DND-41 (cell line): ENCODE results near the gene ANKRD40.

Experiments
- EZH2 ChIP-seq: IDR thresholded peaks from 3 replicates; pipeline ENCODE4 v1.6.1; 2012; ENCODE audit warnings: borderline replicate concordance, low read depth, mild to moderate bottlenecking, moderate library complexity, low read length, inconsistent platforms; ENCODE audit not compliant: severe bottlenecking
- TF ChIP-seq, protein P1 (sequence below): IDR thresholded peaks from 2 replicates; pipeline ENCODE4 v1.5.1; 2012; ENCODE audit warnings: borderline replicate concordance, low read length, moderate library complexity, mild to moderate bottlenecking; ENCODE audit not compliant: poor library complexity, severe bottlenecking; ENCODE audit errors: extremely low read depth

DNA sequence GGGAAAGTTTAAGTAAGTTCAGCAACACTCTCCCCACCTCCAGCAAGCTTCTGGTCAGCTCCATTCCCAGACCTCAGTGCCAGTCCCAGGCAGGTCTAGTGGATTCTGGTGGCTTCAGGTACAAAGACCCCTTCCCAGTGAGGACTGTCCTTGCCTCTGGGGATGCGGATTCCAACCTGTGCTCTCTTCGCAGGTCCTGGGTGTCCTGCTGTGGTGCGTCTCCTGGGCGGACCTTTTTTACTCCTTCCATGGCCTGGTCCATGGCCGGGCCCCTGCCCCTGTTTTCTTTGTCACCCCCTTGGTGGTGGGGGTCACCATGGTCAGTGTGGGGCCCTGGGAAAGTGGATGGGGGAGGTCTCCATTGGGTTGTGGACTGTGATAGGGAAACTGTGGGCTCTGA lies 51.2 kb downstream of the ANKRD40 start:
- TF ChIP-seq, protein P1, sequence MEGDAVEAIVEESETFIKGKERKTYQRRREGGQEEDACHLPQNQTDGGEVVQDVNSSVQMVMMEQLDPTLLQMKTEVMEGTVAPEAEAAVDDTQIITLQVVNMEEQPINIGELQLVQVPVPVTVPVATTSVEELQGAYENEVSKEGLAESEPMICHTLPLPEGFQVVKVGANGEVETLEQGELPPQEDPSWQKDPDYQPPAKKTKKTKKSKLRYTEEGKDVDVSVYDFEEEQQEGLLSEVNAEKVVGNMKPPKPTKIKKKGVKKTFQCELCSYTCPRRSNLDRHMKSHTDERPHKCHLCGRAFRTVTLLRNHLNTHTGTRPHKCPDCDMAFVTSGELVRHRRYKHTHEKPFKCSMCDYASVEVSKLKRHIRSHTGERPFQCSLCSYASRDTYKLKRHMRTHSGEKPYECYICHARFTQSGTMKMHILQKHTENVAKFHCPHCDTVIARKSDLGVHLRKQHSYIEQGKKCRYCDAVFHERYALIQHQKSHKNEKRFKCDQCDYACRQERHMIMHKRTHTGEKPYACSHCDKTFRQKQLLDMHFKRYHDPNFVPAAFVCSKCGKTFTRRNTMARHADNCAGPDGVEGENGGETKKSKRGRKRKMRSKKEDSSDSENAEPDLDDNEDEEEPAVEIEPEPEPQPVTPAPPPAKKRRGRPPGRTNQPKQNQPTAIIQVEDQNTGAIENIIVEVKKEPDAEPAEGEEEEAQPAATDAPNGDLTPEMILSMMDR = no peak
- no peak for TF ChIP-seq EZH2
